Activated CD4-positive, alpha-beta T cell treated with anti-CD3 and anti-CD28 coated beads, Interleukin-2, Interleukin-6, amounts not matched to agents 100 ng/mL and 50 ng/mL, durations not matched to agents 16 hours and 8 hours (primary cell): ENCODE measurements around the gene CAPS.

Source experiments
- DNase-seq: peaks from one replicate; pipeline ENCODE4 v3.0.0-alpha.2; 2020

Gene CAPS

GRCh38 chr19:5914358-5914774 is 312 bp downstream of the CAPS start:
- DNase-seq: no peak

- no peak for DNase-seq
Measured at GRCh38 chr19:5914946-5915781, 1.1 kb downstream of the CAPS start.

GRCh38 chr19:5915782-5916165 is 1.7 kb downstream of the CAPS start:
- DNase-seq: no peak

GRCh38 chr19:5916181-5916708 is 2.2 kb downstream of the CAPS start:
- no peak for DNase-seq

- no peak for DNase-seq
Measured at GRCh38 chr19:5917431-5918107, 3.5 kb downstream of the CAPS start.

GRCh38 chr19:5918463-5919079 is 4.5 kb downstream of the CAPS start:
- DNase-seq: no peak

GRCh38 chr19:5921516-5922160 is 7.6 kb downstream of the CAPS start:
- no peak for DNase-seq

GRCh38 chr19:5922161-5922545 is 8.1 kb downstream of the CAPS start:
- no peak for DNase-seq

GRCh38 chr19:5923356-5923755 is 9.3 kb downstream of the CAPS start:
- DNase-seq: no peak

GRCh38 chr19:5925830-5926427 is 11.9 kb downstream of the CAPS start:
- no peak for DNase-seq

- DNase-seq: no peak
Measured at GRCh38 chr19:5926641-5927440, 12.8 kb downstream of the CAPS start.

GRCh38 chr19:5927441-5927821 is 13.4 kb downstream of the CAPS start:
- no peak for DNase-seq

GRCh38 chr19:5929179-5929578 is 15.1 kb downstream of the CAPS start:
- DNase-seq: no peak

- DNase-seq: no peak
Measured at GRCh38 chr19:5929625-5930024, 15.6 kb downstream of the CAPS start.

GRCh38 chr19:5931251-5931650 is 17.2 kb downstream of the CAPS start:
- DNase-seq: no peak

- no peak for DNase-seq
Measured at GRCh38 chr19:5932146-5932545, 18.1 kb downstream of the CAPS start.

- DNase-seq: no peak
Measured at GRCh38 chr19:5932609-5933262, 18.7 kb downstream of the CAPS start.

GRCh38 chr19:5933391-5934068 is 19.5 kb downstream of the CAPS start:
- DNase-seq: no peak

GRCh38 chr19:5934069-5934401 is 20.0 kb downstream of the CAPS start:
- no peak for DNase-seq

- no peak for DNase-seq
Measured at GRCh38 chr19:5934774-5935472, 20.9 kb downstream of the CAPS start.
